ENCODE measurements around the gene UPB1.

UPB1 gene

GRCh38 chr22:24506802-24507438 lies 11.8 kb downstream of the UPB1 start:
- TF ChIP-seq CTCF (IDR thresholded peaks at IDR 0.05; ENCODE audit: insufficient read depth, low read length) (no peak), REST (IDR thresholded peaks at IDR 0.05; ENCODE audit: insufficient replicate concordance, low read depth) (no peak), GABPA (IDR thresholded peaks at IDR 0.05; ENCODE audit: low read depth) (peak; percentile 59), SPI1 (IDR thresholded peaks at IDR 0.05; ENCODE audit: borderline replicate concordance, low read depth) (peak; percentile 60; the same call in 1 of the 2 replicates), POLR2AphosphoS5 (IDR thresholded peaks at IDR 0.05; ENCODE audit: low read depth) (no peak)
- Histone ChIP-seq H3K4me3 (replicated peaks; ENCODE audit: insufficient read depth, low read length) (no peak overlapping the region), H3K27me3 (ENCODE audit: insufficient read depth, poor library complexity, severe bottlenecking) (no peaks in the 10 kb centered on the region), H3K27ac (replicated peaks) (peak overlapping the region; percentile 54)
- DNase-seq (ENCODE audit: low read depth in 1 of 2, low spot score in 1 of 2), result peak in 1 of 2 experiments; percentile 54

GRCh38 chr22:24507716-24508115 lies 12.6 kb downstream of the UPB1 start:
- no peak overlapping the region for H3K4me3 ChIP-seq (replicated peaks; ENCODE audit: insufficient read depth, low read length)
- TF ChIP-seq GABPA (IDR thresholded peaks at IDR 0.05; ENCODE audit: low read depth) (no peak), REST (IDR thresholded peaks at IDR 0.05; ENCODE audit: insufficient replicate concordance, low read depth) (no peak)

GRCh38 chr22:24510637-24511625 lies 15.8 kb downstream of the UPB1 start:
- DNase-seq (ENCODE audit: low read depth in 1 of 2, low spot score in 1 of 2), result peak; percentile 82 to 83
- Histone ChIP-seq H3K27me3 (ENCODE audit: insufficient read depth, poor library complexity, severe bottlenecking) (no peaks in the 10 kb centered on the region), H3K27ac (replicated peaks) (peak overlapping the region; percentile 90), H3K4me3 (replicated peaks; ENCODE audit: insufficient read depth, low read length) (no peak overlapping the region)
- TF ChIP-seq GABPA (IDR thresholded peaks at IDR 0.05; ENCODE audit: low read depth) (no peak), POLR2AphosphoS5 (IDR thresholded peaks at IDR 0.05; ENCODE audit: low read depth) (peak; percentile 72), REST (IDR thresholded peaks at IDR 0.05; ENCODE audit: insufficient replicate concordance, low read depth) (peak; percentile 26), CTCF (IDR thresholded peaks at IDR 0.05; ENCODE audit: insufficient read depth, low read length) (no peak), SPI1 (IDR thresholded peaks at IDR 0.05; ENCODE audit: borderline replicate concordance, low read depth) (peak; percentile 45; the same call in 1 of the 2 replicates)

More at GRCh38 chr22:24507716-24508115, 12.6 kb downstream of the UPB1 start:
- Histone ChIP-seq H3K27ac (replicated peaks) (peak overlapping the region; percentile 54), H3K27me3 (ENCODE audit: insufficient read depth, poor library complexity, severe bottlenecking) (no peaks in the 10 kb centered on the region)
- no peak for DNase-seq (ENCODE audit: low read depth in 1 of 2, low spot score in 1 of 2)

All from HL-60 (cell line).